K562 (cell line): ENCODE data around the gene KIAA2012. TPM values are rescaled to one million over a fixed set of nuclear protein-coding genes. Genes with fewer than 3 reads are reported as not detected.

Experiments used
- ATAC-seq: fragments of 200-7000 bp; cut with Tn5 transposase; 3 replicates; pipeline ENCODE4 v1.9.1; 2020; ENCODE audit warnings: moderate library complexity
- BruUV-seq: library from RNA; stranded (reverse); fragments of 400-500 nt; replicated peaks from 2 replicates; lab custom pipeline; 2021; lab: Mats Ljungman, UMichigan
- CTCF ChIA-PET: fragments of 300-600 bp; formaldehyde crosslinking; extraction: SDS; loops from one replicate; lab custom pipeline; 2021; ENCODE audit warnings: low intra/inter-chr PET ratio; lab: Yijun Ruan, JAX
- POLR2A ChIA-PET: fragments of 300-600, 350-650 bp; sonication (Branson Sonifier 250); formaldehyde crosslinking; extraction: SDS; loops from one replicate; lab custom pipeline; 2021; ENCODE audit warnings: antibody characterized with exemption, inconsistent platforms; lab: Yijun Ruan, JAX
- DNase-seq, 4 experiments: peaks; one replicate each; pipeline versions ENCODE4 v3.0.0 to v3.0.0-alpha.2; 2011 to 2018; ENCODE audit warnings: low spot score in 3 of 4, mixed read lengths in 3 of 4; ENCODE audit errors: extremely low read depth in 1 of 4
- FAIRE-seq: peaks from 2 replicates; lab custom pipeline; 2011; peaks lifted over from hg19 to GRCh38; lab: Jason Lieb, UNC
- H2AFZ ChIP-seq: 2 replicates; pipeline ENCODE4 v1.6.0; 2011; ENCODE audit warnings: low read depth, low read length, control low read depth, inconsistent platforms
- H3K27ac ChIP-seq: fragments of 200-600 bp; 3 replicates; pipeline ENCODE4 v1.8.0; 2011; ENCODE audit warnings: low read depth, mild to moderate bottlenecking, control low read depth, inconsistent platforms, low read length, moderate library complexity, mixed read lengths; ENCODE audit errors: extremely low read depth
- H3K27me3 ChIP-seq, 2 experiments: fragments of 300-600 bp in 1 of 2; 2 replicates in 1 of 2; 3 replicates in 1 of 2; pipeline versions ENCODE4 v1.6.0 to v1.8.0; 2011; ENCODE audit warnings: inconsistent platforms in 2 of 2, low read length in 2 of 2, mild to moderate bottlenecking in 1 of 2, mixed read lengths in 1 of 2, moderate library complexity in 1 of 2; ENCODE audit not compliant: control insufficient read depth in 2 of 2, insufficient read depth in 2 of 2
- H3K36me3 ChIP-seq: fragments of 300-600 bp; 3 replicates; pipeline ENCODE4 v1.8.0; 2011; ENCODE audit warnings: mild to moderate bottlenecking, low read length, inconsistent platforms; ENCODE audit not compliant: control insufficient read depth, insufficient read depth
- H3K4me1 ChIP-seq, 2 experiments: fragments of 200-600 bp in 1 of 2; replicated peaks in 1 of 2; 2 replicates in 1 of 2; 3 replicates in 1 of 2; pipeline versions ENCODE4 v1.5.1 to v1.8.0; 2011; ENCODE audit warnings: inconsistent platforms in 2 of 2, low read length in 2 of 2, mild to moderate bottlenecking in 1 of 2, mixed read lengths in 1 of 2, moderate library complexity in 1 of 2; ENCODE audit not compliant: control insufficient read depth in 2 of 2, insufficient read depth in 2 of 2
- H3K4me2 ChIP-seq: 2 replicates; pipeline ENCODE4 v1.6.1; 2011; ENCODE audit warnings: low read length, control low read depth, inconsistent platforms, mixed read lengths; ENCODE audit not compliant: insufficient read depth
- H3K4me3 ChIP-seq: fragments of 200-600 bp; sonication (generic), shearing (Covaris generic); 2 replicates; pipeline ENCODE4 v1.5.1; 2016; ENCODE audit warnings: control low read depth, inconsistent platforms
- H3K79me2 ChIP-seq: fragments of 200-600 bp; 3 replicates; pipeline ENCODE4 v1.8.0; 2011; ENCODE audit warnings: low read length, inconsistent platforms; ENCODE audit not compliant: control insufficient read depth, insufficient read depth
- H3K9ac ChIP-seq, 2 experiments: 2 replicates each; pipeline versions ENCODE4 v1.6.0 to v1.6.1; 2011; ENCODE audit warnings: low read depth in 2 of 2, low read length in 2 of 2, control low read depth in 1 of 2, inconsistent platforms in 1 of 2, mild to moderate bottlenecking in 1 of 2, mixed read lengths in 1 of 2; ENCODE audit not compliant: insufficient read depth in 1 of 2
- H3K9me1 ChIP-seq: one replicate; pipeline ENCODE4 v1.6.0; 2011; ENCODE audit warnings: inconsistent platforms, mild to moderate bottlenecking, low read length, moderate library complexity; ENCODE audit not compliant: control insufficient read depth, insufficient read depth
- H3K9me3 ChIP-seq: replicated peaks from 2 replicates; pipeline ENCODE4 v1.5.1; 2011; ENCODE audit warnings: low read depth, low read length, inconsistent platforms; ENCODE audit not compliant: control insufficient read depth, insufficient read depth
- H4K20me1 ChIP-seq: replicated peaks from 2 replicates; pipeline ENCODE4 v1.6.1; 2011; ENCODE audit warnings: low read length, inconsistent platforms, mixed read lengths; ENCODE audit not compliant: control insufficient read depth, insufficient read depth
- CC2D1A ChIP-seq: fragments of 450-650 bp; IDR thresholded peaks from 2 replicates; pipeline ENCODE4 v1.6.1; 2017; ENCODE audit warnings: mild to moderate bottlenecking
- HINFP ChIP-seq: fragments of 450-650 bp; conservative IDR thresholded peaks from 2 replicates; pipeline ENCODE4 v1.6.1; 2016; ENCODE audit warnings: missing genetic modification characterization, low read depth, mild to moderate bottlenecking, control low read depth, missing compliant biosample characterization
- HNRNPLL ChIP-seq: fragments of 200-400 bp; formaldehyde crosslinking; IDR thresholded peaks from 2 replicates; pipeline ENCODE4 v1.6.1; 2017; ENCODE audit warnings: low read length, low read depth, mild to moderate bottlenecking; ENCODE audit not compliant: poor library complexity, severe bottlenecking
- RAD21 ChIP-seq, 2 experiments: fragments of 250-450 bp in 1 of 2; fragments of 450-650 bp in 1 of 2; sonication (Bioruptor Pico) in 1 of 2; formaldehyde crosslinking in 1 of 2; IDR thresholded peaks in 1 of 2; conservative IDR thresholded peaks in 1 of 2; 2 replicates each; pipeline versions ENCODE4 v1.4.0 to v1.8.0; 2020 to 2022; ENCODE audit warnings: mild to moderate bottlenecking in 2 of 2, moderate library complexity in 1 of 2
- RAD51 ChIP-seq: fragments of 450-650 bp; IDR thresholded peaks from 2 replicates; pipeline ENCODE4 v1.7.1; 2016; ENCODE audit warnings: low read depth, mild to moderate bottlenecking, borderline replicate concordance
- RBM17 ChIP-seq: fragments of 200-400 bp; formaldehyde crosslinking; IDR thresholded peaks from 2 replicates; pipeline ENCODE4 v1.6.1; 2017; ENCODE audit warnings: low read depth, mild to moderate bottlenecking, low read length, borderline replicate concordance
- TAF9B ChIP-seq: fragments of 450-650 bp; IDR thresholded peaks from 2 replicates; pipeline ENCODE4 v1.6.1; 2018; ENCODE audit warnings: mild to moderate bottlenecking; ENCODE audit not compliant: partially characterized antibody
- TCF3 ChIP-seq: sonication (generic); formaldehyde crosslinking; IDR thresholded peaks from 2 replicates; pipeline ENCODE4 v1.4.0; 2020; ENCODE audit warnings: mild to moderate bottlenecking, missing genetic modification reagents
- XRCC5 ChIP-seq: fragments of 200-400 bp; formaldehyde crosslinking; IDR thresholded peaks from 2 replicates; pipeline ENCODE4 v1.6.1; 2017; ENCODE audit warnings: low read depth, mild to moderate bottlenecking, low read length
- ZNF184 ChIP-seq: sonication (generic); formaldehyde crosslinking; IDR thresholded peaks from 2 replicates; pipeline ENCODE4 v1.5.0; 2020; ENCODE audit warnings: missing genetic modification reagents
- ZNF197 ChIP-seq: fragments of 200-800 bp; sonication (Bioruptor generic); IDR thresholded peaks from 2 replicates; pipeline ENCODE4 v1.6.1; 2016; ENCODE audit warnings: low read depth, missing genetic modification characterization, missing compliant biosample characterization
- ZNF395 ChIP-seq: fragments of 200-800 bp; sonication (Bioruptor generic); IDR thresholded peaks from 2 replicates; pipeline ENCODE4 v1.6.1; 2017; ENCODE audit warnings: missing genetic modification characterization, missing compliant biosample characterization
- ZNF41 ChIP-seq: fragments of 250-450 bp; sonication (Bioruptor Pico); conservative IDR thresholded peaks from 2 replicates; pipeline ENCODE4 v1.4.0; 2020; ENCODE audit warnings: mild to moderate bottlenecking
- ZNF609 ChIP-seq: sonication (generic); formaldehyde crosslinking; IDR thresholded peaks from 2 replicates; pipeline ENCODE4 v1.8.1; 2023; ENCODE audit warnings: missing genetic modification reagents, mild to moderate bottlenecking, borderline replicate concordance
- WGBS: fragments of 100-300 bp; shearing (Covaris generic); methylation state at CpG from one replicate; pipeline ENCODE4 v1.1.6; 2016; ENCODE audit warnings: low coverage, mixed read lengths; ENCODE audit not compliant: insufficient coverage; ENCODE audit errors: missing lambda C conversion rate; 5-methylcytosine and 5-hydroxymethylcytosine counted together
- in situ Hi-C: fragments of 300-500 bp; cut with MboI; formaldehyde crosslinking; loops from 4 replicates; pipeline ENCODE4 v1.15.0; 2018; ENCODE audit warnings: inconsistent platforms, mixed read lengths
- intact Hi-C: fragments of 100-400 bp; cut with micrococcal nuclease; formaldehyde crosslinking; loops from 2 replicates; pipeline ENCODE4 v1.14.2; 2022
- polyA plus RNA-seq, 8 experiments: library from polyadenylated mRNA; depleted of rRNA in 4 of 8; stranded (reverse) in 5 of 8; unstranded in 3 of 8; fragments of >200 nt; fragmentation: Nextera tagmentation in 2 of 8; fragmentation: Illumina TruSeq in 1 of 8; extraction: Ambion mirVana in 2 of 8; extraction: Trizol in 1 of 8; gene quantifications; 2 replicates each; pipeline versions ENCODE4 v1.2.1 to v1.2.3, GENCODE V29; 2011 to 2014; ENCODE audit warnings: inconsistent platforms in 1 of 8, missing spikeins in 1 of 8
- total RNA-seq, 7 experiments: library from RNA; depleted of rRNA in 6 of 7; stranded (reverse); fragments of >200 nt in 6 of 7; fragmentation: Illumina TruSeq in 2 of 7; extraction: Trizol in 2 of 7; gene quantifications; 2 replicates each; pipeline versions ENCODE4 v1.2.1 to v1.2.3, GENCODE V29; 2011 to 2021; ENCODE audit warnings: low replicate concordance in 1 of 7

KIAA2012 gene
- total and polyA plus RNA-seq, 9 of the 15 experiments (the other 6 are each of a cell fraction or from before 2014, with no cell fraction given), result not detected

GRCh38 chr2:202109737-202110184, 36.7 kb downstream of the KIAA2012 start (continued):
- TF ChIP-seq ZNF609 (CRISPR knock-in tag) (no peak), RAD51 (no peak), ZNF197 (CRISPR knock-in tag) (no peak)
- TF ChIP-seq, all 486 proteins: peak for 0

GRCh38 chr2:202110491-202110890, 37.4 kb downstream of the KIAA2012 start:
- BruUV-seq, result no TSS peak
- Histone ChIP-seq H3K27me3 (peaks cover 3 to 30% of the 10 kb centered on the region in 2 experiments; a peak in 4 of 5 replicates), H4K20me1 (no peaks in the 10 kb centered on the region), H3K36me3 (no peaks in the 10 kb centered on the region), H3K9ac (no peak overlapping the region), H3K9me1 (no peaks in the 10 kb centered on the region), H3K4me2 (no peak overlapping the region), H3K9me3 (no peaks in the 10 kb centered on the region), H3K79me2 (no peaks in the 10 kb centered on the region), H2AFZ (no peak overlapping the region), H3K4me3 (no peak overlapping the region), H3K4me1 (no peaks in the 10 kb centered on the region; a peak in 1 of 5 replicates), H3K27ac (no peak overlapping the region)
- WGBS, result 0% methylated on average over 1 of the region's 1 CpG
- DNase-seq (no peak), FAIRE-seq (no peak), ATAC-seq (no peak)
- ChIA-PET CTCF (no interaction called here), POLR2A (no interaction called here)
- in situ Hi-C loops (no loop called here), intact Hi-C loops (no loop called here)
- no peak for TF ChIP-seq TCF3 (CRISPR knock-in tag)
- TF ChIP-seq ZNF184 (CRISPR knock-in tag), result no peak
- no peak for TF ChIP-seq XRCC5
- no peak for TF ChIP-seq CC2D1A
- TF ChIP-seq ZNF395, result no peak
- TF ChIP-seq TAF9B, result no peak
- no peak for TF ChIP-seq HNRNPLL
- TF ChIP-seq RBM17, result no peak
- no peak for TF ChIP-seq ZNF41 (CRISPR knock-in tag)
- no peak for TF ChIP-seq RAD21 (CRISPR knock-in tag; conservative IDR thresholded peaks at IDR 0.05 in 1 of 2, IDR thresholded peaks at IDR 0.05 in 1 of 2)
- TF ChIP-seq HINFP (tag), result no peak
